AG09309 (cell line): ENCODE data around the gene EHD4.

Experiments used
- DNase-seq: peaks from one replicate; pipeline ENCODE4 v3.0.0-alpha.2; 2010; ENCODE audit warnings: low read depth
- H3K4me3 ChIP-seq: 2 replicates; pipeline ENCODE4 v1.5.1; 2011; ENCODE audit warnings: mild to moderate bottlenecking, low read depth, low read length, moderate library complexity; ENCODE audit not compliant: control insufficient read depth
- TF ChIP-seq, protein P1 (sequence below): IDR thresholded peaks from 2 replicates; pipeline ENCODE4 v1.5.1; 2011; ENCODE audit warnings: mild to moderate bottlenecking, low read depth, low read length, inconsistent platforms; ENCODE audit not compliant: insufficient read depth, control insufficient read depth; ENCODE audit errors: missing control alignments

EHD4 gene

DNA sequence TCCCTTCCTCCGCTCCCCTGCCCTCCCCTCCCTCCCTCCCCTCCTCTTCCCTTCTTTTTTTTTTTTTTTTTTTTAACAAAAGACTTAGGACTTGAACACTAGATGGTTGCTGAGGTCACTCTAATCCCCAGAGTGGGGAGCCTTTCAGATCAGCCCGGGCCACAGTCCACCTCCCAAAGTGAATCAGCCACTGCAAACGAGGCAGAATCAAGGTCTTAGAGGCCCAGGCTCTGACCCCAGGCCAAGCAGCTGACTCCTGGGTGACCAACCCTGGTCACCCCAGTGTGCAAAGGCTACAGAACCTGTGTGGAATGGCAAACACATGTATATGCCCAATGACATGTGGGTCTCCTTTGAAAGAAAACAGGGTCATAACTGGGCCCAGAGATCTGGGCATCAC, 18.3 kb upstream of the EHD4 start:
- H3K4me3 ChIP-seq, result no peak overlapping the region
- TF ChIP-seq, protein P1, sequence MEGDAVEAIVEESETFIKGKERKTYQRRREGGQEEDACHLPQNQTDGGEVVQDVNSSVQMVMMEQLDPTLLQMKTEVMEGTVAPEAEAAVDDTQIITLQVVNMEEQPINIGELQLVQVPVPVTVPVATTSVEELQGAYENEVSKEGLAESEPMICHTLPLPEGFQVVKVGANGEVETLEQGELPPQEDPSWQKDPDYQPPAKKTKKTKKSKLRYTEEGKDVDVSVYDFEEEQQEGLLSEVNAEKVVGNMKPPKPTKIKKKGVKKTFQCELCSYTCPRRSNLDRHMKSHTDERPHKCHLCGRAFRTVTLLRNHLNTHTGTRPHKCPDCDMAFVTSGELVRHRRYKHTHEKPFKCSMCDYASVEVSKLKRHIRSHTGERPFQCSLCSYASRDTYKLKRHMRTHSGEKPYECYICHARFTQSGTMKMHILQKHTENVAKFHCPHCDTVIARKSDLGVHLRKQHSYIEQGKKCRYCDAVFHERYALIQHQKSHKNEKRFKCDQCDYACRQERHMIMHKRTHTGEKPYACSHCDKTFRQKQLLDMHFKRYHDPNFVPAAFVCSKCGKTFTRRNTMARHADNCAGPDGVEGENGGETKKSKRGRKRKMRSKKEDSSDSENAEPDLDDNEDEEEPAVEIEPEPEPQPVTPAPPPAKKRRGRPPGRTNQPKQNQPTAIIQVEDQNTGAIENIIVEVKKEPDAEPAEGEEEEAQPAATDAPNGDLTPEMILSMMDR, result no peak
- no peak for DNase-seq

DNA sequence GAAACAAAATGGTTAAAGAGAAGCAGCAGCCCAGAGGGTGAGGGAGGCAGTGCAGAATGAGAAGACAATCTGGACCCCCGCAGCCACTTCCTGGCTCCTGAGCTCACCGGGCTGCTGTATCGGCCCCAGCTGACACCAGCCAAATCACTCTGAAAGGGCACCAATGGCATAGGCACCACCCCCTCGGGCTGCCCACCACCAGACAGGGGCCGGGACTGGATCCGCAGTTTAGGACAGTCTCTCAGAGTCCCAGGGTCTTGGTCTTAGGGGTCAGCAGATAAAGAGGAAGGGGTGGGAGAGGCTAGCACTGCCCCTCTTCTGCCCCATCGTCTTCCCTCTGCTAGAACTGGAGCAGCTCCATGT, 17.9 kb upstream of the EHD4 start:
- DNase-seq, result no peak
- TF ChIP-seq, protein P1, result no peak
- no peak overlapping the region for H3K4me3 ChIP-seq

DNA sequence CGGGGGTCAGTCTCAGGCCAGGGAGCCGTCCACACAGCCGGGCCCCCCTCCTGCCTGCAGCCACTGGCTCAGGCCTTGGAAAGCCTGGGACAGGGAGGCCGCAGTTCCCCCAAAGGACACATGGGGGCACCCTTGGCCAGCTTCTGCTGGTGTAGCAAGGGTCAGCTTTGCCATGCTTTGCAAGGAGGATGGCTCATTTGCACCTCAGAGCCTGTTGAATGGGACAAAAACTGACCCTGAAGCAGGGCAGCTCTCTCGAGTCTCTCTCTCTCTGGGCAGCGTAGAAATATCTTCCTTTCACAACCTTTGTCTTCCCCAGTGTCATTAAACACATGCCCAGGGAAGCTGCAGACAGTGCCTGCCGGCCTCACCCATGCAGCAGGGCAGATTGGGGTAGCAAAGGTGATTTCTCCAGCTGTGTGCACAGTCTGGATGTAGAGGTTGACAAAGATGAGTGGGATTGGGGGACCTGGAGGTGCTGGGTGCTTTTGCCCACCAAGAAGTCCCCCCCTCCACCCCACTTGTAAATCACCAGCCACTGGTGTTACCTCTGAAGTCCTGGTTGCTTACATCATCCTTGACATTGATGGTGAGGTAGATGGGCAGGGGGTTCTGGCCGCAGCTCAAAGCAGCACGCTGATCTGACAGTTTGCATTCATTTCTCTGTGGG, 17.4 kb upstream of the EHD4 start:
- TF ChIP-seq, protein P1, result peak; percentile 100
- no peak for DNase-seq
- H3K4me3 ChIP-seq, result no peak overlapping the region

DNA sequence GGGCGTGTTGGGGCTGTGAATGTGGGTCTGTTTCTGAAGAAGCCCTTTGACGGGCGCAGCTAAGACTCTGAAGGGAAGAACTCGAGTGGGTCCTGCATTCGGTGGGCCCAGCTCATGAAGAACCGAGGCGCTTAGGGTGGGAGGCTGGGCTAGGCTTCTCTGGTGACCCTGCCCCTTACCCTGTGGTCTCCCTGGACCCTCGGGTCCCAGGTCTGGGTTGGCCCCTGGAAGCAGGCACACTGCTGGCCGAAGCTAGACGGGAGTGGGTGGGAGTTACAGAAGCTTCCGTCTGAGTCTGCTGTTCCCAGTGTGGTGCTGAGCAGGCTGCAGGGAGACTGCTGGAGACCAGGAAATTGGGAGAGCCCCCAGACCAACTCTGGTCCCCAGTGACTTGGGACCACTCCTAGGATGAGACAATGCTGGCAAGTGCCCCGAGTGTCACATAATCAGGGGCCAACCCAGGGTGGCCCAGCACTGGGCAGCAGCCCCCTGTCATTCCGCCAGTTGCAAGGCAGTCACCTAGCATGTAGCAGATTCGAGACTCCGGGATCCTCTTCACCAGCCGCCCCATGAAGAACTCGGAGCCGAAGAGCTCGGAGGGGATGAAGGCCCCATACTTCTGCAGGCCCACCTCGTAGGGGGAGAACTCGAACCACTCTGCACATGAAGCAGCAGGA, 16.7 kb upstream of the EHD4 start:
- TF ChIP-seq, protein P1, result no peak
- DNase-seq, result no peak
- no peak overlapping the region for H3K4me3 ChIP-seq

DNA sequence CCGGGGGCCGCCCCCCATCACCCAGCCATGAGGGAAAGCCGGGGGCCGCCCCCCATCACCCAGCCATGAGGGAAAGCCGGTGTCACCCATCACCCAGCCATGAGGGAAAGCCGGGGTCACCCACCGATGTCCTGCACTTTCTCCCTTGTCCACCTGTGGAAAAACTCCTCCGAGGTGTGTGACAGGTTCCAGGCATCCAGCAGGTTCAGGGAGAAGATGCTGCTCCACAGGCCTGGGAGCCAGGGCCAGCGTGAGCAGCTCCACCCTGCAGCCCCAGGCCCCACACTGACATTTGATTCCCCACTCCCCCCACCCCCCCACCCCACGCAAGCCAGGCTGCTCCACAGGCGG, 15.5 kb upstream of the EHD4 start:
- TF ChIP-seq, protein P1, result no peak

DNA sequence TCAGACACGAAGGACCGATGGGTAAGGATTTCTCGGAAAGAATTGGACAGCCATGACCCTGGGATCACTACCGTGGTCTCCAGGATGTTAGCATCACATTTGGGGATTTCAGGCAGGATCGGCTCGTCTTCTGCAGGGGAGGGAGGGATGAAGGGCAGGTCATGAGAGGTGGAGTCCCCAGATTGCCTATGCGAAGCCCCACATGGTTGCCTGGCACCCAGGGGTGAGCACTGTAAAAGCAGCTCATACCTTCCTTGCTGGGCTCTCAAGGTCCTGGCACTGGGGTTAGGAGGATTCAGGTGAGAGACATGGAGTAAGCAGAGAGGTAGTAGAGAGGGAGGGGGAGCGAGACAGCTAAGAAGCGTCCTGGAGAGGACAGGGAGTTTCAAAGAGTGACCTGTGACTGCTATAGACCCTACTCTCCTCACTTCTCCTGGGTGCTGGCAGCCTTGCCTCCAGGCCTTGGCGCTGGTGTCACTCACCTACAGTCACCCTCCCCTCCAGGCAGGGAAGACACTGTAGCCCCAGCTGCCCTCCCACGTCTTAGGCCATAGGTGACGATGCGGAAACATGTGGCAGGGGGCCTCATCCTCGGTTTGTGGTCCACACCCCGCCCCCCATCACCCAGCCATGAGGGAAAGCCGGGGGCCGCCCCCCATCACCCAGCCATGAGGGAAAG, 15.0 kb upstream of the EHD4 start:
- TF ChIP-seq, protein P1, result no peak
- no peak overlapping the region for H3K4me3 ChIP-seq
- DNase-seq, result no peak

More for the DNA sequence above, 15.5 kb upstream of the EHD4 start:
- H3K4me3 ChIP-seq, result no peak overlapping the region
- no peak for DNase-seq
